Omental fat pad (tissue), 4 donors: ENCODE data around the gene ATMIN. TPM values are rescaled to one million over a fixed set of nuclear protein-coding genes. Genes with fewer than 3 reads are reported as not detected.
A peak's percentile ranks its signal among the peaks of the same experiment; 100 is the strongest.

Experiments
- ATAC-seq: fragments of 150-250 bp; one replicate; pipeline ENCODE4 v1.9.1; 2016; ENCODE audit warnings: mild to moderate bottlenecking, moderate library complexity; ENCODE audit not compliant: low FRiP score
- DNase-seq: peaks from one replicate; pipeline ENCODE4 v3.0.0-alpha.2; 2019; ENCODE audit warnings: low spot score
- total RNA-seq, 4 donors: library from RNA; depleted of rRNA; stranded (reverse); fragments of >200 nt; gene quantifications; one replicate each; pipeline ENCODE4 v1.1.0, GENCODE V29; 2016
- TF ChIP-seq, protein P1 (sequence below), 3 donors: fragments of 450-650 bp; IDR thresholded peaks; one replicate each; pipeline ENCODE4 v1.5.1; 2016 to 2017; ENCODE audit warnings: antibody characterized with exemption in 3 of 3, mild to moderate bottlenecking in 3 of 3, moderate library complexity in 2 of 3

The ATMIN gene
- total RNA-seq, result 10 to 100 TPM; 34.5 to 45.6 (median 37.5) TPM

DNA sequence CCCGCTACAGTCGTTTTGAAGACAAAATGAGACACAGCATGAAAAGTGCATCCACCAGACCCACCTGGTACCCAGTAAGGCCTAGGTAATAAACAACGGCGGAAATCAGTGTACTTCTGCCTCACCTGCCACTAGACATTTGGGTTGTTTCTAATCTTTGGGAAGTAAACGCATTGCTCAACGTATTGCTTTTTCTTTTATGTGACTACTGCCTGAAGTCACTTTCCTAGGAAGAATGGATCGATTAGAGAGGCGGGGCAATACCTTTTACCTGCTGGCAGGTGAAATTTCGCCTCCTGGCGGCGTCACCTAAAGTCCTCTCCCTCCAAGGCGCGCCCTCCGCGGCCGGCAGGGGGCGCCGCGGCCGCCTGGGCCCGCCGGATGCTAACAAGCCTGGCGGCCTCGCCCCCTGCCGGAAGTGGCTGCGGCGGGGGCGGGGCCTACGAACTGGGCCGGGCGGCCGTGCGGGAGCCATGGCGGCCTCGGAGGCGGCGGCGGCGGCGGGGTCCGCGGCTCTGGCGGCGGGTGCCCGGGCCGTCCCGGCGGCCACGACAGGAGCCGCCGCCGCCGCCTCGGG lies at the start of gene ATMIN:
Gene ATMIN, plus strand, starts transcription at position 445 of the 577 bp plus-strand sequence. Its CDS starts 29 bp downstream, at position 474.
- DNase-seq (peak; percentile 39), ATAC-seq (peak; percentile 97)
- TF ChIP-seq, protein P1, sequence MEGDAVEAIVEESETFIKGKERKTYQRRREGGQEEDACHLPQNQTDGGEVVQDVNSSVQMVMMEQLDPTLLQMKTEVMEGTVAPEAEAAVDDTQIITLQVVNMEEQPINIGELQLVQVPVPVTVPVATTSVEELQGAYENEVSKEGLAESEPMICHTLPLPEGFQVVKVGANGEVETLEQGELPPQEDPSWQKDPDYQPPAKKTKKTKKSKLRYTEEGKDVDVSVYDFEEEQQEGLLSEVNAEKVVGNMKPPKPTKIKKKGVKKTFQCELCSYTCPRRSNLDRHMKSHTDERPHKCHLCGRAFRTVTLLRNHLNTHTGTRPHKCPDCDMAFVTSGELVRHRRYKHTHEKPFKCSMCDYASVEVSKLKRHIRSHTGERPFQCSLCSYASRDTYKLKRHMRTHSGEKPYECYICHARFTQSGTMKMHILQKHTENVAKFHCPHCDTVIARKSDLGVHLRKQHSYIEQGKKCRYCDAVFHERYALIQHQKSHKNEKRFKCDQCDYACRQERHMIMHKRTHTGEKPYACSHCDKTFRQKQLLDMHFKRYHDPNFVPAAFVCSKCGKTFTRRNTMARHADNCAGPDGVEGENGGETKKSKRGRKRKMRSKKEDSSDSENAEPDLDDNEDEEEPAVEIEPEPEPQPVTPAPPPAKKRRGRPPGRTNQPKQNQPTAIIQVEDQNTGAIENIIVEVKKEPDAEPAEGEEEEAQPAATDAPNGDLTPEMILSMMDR (IDR thresholded peaks at IDR 0.05), result peak in 2 of 3 donors; percentile 96 to 97

- ATAC-seq, result no peak
Observed at GRCh38 chr16:80986557-80986956, 49.1 kb upstream of the ATMIN start.

DNA sequence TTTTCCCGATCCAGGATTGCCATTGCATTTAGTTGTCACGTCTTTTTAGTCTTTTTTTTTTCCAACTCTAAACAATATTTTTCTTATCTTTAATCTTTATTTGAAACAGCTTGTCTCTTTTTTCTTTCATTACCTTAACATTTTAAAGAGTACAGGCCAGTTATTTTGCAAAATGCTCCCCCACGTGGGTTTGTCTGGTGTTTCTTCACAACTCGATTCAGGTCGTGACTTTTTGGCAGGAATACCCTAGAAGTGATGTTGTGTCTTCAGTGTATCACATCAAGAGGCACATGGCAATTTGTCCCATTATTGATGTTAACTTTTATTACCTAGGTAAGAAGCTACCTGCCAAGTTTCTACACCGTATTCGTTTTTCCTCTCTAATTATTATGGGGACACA lies 46.9 kb upstream of the ATMIN start:
- ATAC-seq (no peak), DNase-seq (no peak)
- TF ChIP-seq, protein P1 (IDR thresholded peaks at IDR 0.05), result no peak

More at GRCh38 chr16:80986557-80986956, 49.1 kb upstream of the ATMIN start:
- no peak for DNase-seq
- TF ChIP-seq, protein P1 (IDR thresholded peaks at IDR 0.05), result no peak

DNA sequence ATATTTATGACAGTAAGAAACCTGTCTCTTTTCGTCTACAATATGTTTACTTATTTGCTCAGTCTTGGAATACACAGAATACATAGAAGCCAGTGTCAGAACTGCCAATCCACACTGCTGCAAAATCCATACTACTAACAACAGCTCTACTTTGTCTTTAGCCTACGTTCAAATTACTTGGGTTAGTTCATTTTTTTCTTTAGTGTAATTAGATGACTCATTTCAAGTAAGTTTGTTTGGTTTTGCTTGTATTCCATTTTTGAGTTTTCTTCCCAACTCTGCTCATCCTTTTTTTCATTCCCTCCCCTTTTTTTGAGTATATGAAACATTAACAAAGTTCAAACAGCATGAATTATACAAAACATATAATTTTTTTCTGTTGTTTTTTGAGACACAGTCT lies 45.8 kb upstream of the ATMIN start:
- TF ChIP-seq, protein P1 (IDR thresholded peaks at IDR 0.05), result no peak
- no peak for DNase-seq
- ATAC-seq, result no peak

DNA sequence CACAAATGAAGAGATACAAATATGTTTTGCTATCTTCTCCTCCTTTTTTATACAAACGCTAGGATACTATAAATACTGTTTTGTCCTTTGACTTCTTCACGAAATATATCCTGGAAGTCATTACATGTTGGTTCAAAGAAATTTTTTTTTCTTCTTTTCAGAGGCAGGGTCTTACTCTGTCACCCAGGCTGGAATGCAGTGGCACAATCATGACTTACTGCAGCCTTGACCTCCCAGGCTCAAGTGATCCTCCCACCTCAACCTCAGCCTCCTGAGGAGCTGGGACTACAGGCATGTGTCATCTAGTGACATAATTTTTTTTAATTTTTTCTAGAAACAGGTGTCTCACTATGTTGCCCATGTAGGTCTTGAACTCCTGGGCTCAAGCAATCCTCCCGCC lies 45.1 kb upstream of the ATMIN start:
- ATAC-seq (no peak), DNase-seq (no peak)
- TF ChIP-seq, protein P1 (IDR thresholded peaks at IDR 0.05), result no peak

DNA sequence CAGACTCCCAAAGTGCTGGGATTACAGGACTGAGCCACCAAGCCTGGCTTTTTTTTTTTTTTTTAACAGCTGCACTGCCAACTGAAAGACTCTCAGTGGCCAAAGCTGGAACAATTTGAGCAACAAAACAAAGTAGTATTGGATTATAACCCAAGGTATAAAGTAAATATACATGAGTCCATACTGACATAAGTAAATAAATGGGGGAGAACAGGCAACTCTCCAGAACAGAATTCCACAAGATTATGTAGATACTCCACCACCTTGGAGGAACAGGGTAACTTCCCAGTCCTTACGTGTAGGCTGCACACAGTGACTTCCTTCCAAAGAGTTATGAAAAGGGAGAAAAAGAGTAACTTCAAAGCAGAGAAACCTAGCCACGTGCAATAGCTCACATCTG lies 44.7 kb upstream of the ATMIN start:
- TF ChIP-seq, protein P1 (IDR thresholded peaks at IDR 0.05), result no peak
- no peak for DNase-seq

GRCh38 chr16:80991792-80992430 lies 43.7 kb upstream of the ATMIN start:
- DNase-seq, result no peak
- TF ChIP-seq, protein P1 (IDR thresholded peaks at IDR 0.05), result no peak
- ATAC-seq, result no peak

More for the DNA sequence above, 44.7 kb upstream of the ATMIN start:
- ATAC-seq, result no peak
